ENCODE results near the gene BRD9.
"Not testable (repeated sequence)": the region's sequence is repeated elsewhere in the genome, so short reads cannot be mapped to it uniquely, and the experiment has no call there.

The BRD9 gene

DNA sequence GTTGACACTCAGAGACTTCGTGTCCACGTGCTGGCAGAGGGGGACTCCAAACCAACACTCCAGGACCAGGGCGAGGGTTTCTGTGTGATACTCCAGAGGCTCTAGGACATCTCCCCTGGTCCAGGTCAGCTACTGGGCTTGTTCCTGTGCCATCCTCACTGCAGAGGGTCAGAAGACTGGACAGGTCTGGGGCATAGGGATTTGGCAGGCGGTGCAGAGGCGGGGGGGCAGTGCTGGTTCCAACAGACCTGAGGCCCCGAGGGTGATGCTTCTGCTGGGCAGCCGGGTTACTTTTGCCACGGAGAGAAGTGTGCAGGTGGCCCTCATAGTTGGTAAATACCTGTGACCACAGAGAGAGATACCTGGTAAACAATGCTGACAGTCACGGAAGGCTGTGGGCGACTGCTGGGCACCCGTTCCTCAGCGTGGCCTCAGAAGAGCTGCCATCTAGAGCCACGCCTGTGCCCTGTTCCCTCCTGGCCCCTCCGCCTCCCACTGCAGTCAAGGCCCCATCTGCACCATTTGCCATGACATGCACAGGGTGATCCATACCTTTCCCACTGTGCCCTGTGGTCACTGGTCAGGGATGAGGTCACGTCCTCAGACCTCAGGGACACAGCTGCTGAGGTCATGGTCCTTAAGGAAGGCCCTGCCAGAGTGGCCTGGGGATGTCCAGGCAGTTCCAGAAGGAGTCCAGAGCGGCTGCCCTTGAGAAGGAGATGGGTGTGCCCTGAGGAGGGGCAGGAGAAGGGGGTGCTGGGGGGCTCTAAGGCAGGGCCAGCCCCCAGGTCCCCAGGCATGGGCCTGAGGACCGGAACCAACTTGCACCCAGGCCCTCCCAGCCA is 30.1 kb upstream of the BRD9 start:
- 90 to 93% methylated on average over 14 to 16 of the region's 17 CpGs for WGBS, 2 experiments (ENCODE audit: insufficient coverage in 2 of 2)
- H3K9me3 ChIP-seq (ENCODE audit: control insufficient read depth, low read length), result peaks cover 4% of the 10 kb centered on the region
- peaks cover 14% of the 10 kb centered on the region for H3K4me1 ChIP-seq (ENCODE audit: control insufficient read depth, insufficient read depth, low read length, poor library complexity, severe bottlenecking)
- no peak overlapping the region for H3K27ac ChIP-seq (ENCODE audit: low read depth, low read length, severe bottlenecking)
- no peak overlapping the region for H3K4me3 ChIP-seq (ENCODE audit: extremely low read depth, insufficient read depth, low read length, poor library complexity, severe bottlenecking)
- H3K36me3 ChIP-seq (ENCODE audit: control insufficient read depth, insufficient read depth, low read length), result peaks cover 28% of the 10 kb centered on the region

DNA sequence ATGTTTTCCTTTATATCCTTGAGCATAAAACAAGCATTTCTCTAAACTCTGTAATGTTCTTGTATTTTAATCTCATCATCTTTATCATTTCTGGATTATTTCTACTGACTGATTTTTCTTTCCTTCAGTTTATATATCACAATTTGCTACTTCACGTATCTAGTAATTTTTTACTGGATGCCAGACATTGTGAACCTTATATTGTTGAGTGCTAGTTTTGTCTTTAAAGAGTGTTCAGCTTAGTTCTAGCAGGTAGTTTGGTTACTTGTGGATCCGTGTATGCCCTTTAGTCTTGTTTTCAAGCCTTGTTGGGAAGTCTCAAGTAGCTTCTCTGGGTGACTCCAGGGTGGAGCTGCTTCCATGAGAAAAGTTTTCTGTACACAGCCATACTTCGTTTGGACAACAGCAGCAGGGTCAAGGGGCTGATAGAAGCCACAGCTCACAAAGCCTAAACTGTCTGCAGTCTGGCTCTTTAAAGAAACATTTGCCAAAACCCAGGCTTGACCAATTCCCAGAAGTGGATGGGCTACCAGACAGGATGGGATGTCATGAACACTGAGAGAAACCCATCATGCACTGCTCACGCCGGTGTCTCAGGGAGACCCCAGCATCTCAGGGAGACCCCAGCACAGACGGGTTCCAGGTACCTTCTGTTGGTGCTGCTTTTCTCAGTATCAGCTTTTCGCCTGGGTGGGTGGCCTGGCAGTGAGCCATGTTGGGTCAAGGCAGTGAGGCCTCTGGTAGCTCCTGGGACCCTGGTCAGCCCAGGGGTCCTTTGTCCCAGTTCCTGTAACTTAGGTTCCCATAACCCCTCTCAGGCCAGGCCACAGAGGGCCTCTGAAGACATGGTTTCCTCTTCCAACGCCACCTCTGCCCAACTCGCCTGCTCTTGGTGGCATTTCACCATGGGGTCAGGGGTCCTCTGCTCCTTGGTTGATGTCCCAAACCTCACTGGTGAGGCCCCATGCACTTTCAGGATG is 29.1 kb upstream of the BRD9 start:
- Histone ChIP-seq H3K4me1 (ENCODE audit: control insufficient read depth, insufficient read depth, low read length, poor library complexity, severe bottlenecking) (peaks cover 13% of the 10 kb centered on the region), H3K4me3 (ENCODE audit: extremely low read depth, insufficient read depth, low read length, poor library complexity, severe bottlenecking) (no peak overlapping the region), H3K9me3 (ENCODE audit: control insufficient read depth, low read length) (peaks cover 4% of the 10 kb centered on the region), H3K27ac (ENCODE audit: low read depth, low read length, severe bottlenecking) (no peak overlapping the region), H3K36me3 (ENCODE audit: control insufficient read depth, insufficient read depth, low read length) (peaks cover 37% of the 10 kb centered on the region)
- WGBS, 2 experiments (ENCODE audit: insufficient coverage in 2 of 2), result 87% methylated on average over 7 to 8 of the region's 9 CpGs

DNA sequence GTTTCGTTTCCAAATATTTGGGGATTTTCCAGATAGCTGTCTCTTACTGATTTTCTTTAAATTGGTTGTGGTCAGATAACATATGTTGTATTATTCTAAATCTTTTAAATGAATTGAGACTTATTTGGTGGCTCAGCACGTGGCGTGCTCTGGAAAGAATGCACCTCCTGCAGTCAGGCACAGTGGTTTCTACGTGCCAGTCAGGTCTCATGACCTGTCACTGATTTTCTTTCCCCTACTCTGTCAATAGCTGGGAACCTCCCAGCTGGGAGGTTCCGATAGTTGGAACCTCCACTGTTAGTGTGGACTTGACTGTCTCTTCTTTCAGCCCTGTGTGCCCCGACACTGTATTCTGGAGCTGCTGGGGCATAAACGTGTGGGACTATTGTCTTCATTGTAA is 27.7 kb upstream of the BRD9 start:
- H3K36me3 ChIP-seq (ENCODE audit: control insufficient read depth, insufficient read depth, low read length), result peaks cover 51% of the 10 kb centered on the region
- H3K9me3 ChIP-seq (ENCODE audit: control insufficient read depth, low read length), result peaks cover 4% of the 10 kb centered on the region
- H3K4me1 ChIP-seq (ENCODE audit: control insufficient read depth, insufficient read depth, low read length, poor library complexity, severe bottlenecking), result peaks cover 13% of the 10 kb centered on the region
- H3K27ac ChIP-seq (ENCODE audit: low read depth, low read length, severe bottlenecking), result no peak overlapping the region
- 68 to 73% methylated on average over 4 to 5 of the region's 7 CpGs for WGBS, 2 experiments (ENCODE audit: insufficient coverage in 2 of 2)
- H3K4me3 ChIP-seq (ENCODE audit: extremely low read depth, insufficient read depth, low read length, poor library complexity, severe bottlenecking), result no peak overlapping the region

DNA sequence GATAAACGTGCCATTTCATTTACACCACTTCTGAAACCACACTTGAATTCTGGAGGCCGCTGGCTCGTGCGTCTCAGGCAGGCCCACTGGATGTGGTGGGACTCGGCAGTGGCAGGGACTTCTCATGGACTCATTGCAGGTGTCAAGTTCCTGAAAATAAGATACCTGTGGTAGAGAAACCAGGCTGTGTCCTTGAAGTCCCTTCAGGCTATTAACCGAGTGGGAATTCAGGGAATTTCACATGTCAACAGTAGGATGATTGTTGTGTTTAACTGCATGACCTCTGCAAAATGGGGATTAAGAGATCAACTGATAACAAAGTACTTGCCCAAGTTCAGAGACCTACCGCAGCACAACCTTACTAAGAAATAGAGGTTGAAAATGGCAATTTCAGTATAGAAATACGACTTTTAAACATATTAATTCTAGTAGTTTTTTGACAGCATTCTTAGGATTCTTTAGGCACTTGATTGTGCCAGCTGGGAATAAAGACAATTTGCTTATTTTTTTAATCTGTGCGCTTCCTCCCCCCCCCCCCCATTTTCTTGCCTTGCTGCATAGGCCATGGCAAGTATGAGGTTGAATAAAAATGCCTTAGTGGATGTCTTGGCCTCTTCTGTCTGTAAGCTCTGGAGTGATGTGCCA is 26.9 kb upstream of the BRD9 start:
- Histone ChIP-seq H3K9me3 (ENCODE audit: control insufficient read depth, low read length) (peaks cover 4% of the 10 kb centered on the region), H3K27ac (ENCODE audit: low read depth, low read length, severe bottlenecking) (no peak overlapping the region), H3K4me3 (ENCODE audit: extremely low read depth, insufficient read depth, low read length, poor library complexity, severe bottlenecking) (no peak overlapping the region), H3K4me1 (ENCODE audit: control insufficient read depth, insufficient read depth, low read length, poor library complexity, severe bottlenecking) (peaks cover 13% of the 10 kb centered on the region), H3K36me3 (ENCODE audit: control insufficient read depth, insufficient read depth, low read length) (peaks cover 60% of the 10 kb centered on the region)
- 78 to 80% methylated on average over 5 to 6 of the region's 9 CpGs for WGBS, 2 experiments (ENCODE audit: insufficient coverage in 2 of 2)

- H3K4me3 ChIP-seq (ENCODE audit: extremely low read depth, insufficient read depth, low read length, poor library complexity, severe bottlenecking); H3K27ac ChIP-seq (ENCODE audit: low read depth, low read length, severe bottlenecking); H3K9me3 ChIP-seq (ENCODE audit: control insufficient read depth, low read length): not testable (repeated sequence)
- WGBS, 2 experiments (ENCODE audit: insufficient coverage in 2 of 2), result 93 to 98% methylated on average over 3 to 5 of the region's 5 CpGs
- peaks cover 13% of the 10 kb centered on the region for H3K4me1 ChIP-seq (ENCODE audit: control insufficient read depth, insufficient read depth, low read length, poor library complexity, severe bottlenecking)
- H3K36me3 ChIP-seq (ENCODE audit: control insufficient read depth, insufficient read depth, low read length), result peaks cover 67% of the 10 kb centered on the region
Measured at GRCh38 chr5:918717-919116, 26.1 kb upstream of the BRD9 start.

DNA sequence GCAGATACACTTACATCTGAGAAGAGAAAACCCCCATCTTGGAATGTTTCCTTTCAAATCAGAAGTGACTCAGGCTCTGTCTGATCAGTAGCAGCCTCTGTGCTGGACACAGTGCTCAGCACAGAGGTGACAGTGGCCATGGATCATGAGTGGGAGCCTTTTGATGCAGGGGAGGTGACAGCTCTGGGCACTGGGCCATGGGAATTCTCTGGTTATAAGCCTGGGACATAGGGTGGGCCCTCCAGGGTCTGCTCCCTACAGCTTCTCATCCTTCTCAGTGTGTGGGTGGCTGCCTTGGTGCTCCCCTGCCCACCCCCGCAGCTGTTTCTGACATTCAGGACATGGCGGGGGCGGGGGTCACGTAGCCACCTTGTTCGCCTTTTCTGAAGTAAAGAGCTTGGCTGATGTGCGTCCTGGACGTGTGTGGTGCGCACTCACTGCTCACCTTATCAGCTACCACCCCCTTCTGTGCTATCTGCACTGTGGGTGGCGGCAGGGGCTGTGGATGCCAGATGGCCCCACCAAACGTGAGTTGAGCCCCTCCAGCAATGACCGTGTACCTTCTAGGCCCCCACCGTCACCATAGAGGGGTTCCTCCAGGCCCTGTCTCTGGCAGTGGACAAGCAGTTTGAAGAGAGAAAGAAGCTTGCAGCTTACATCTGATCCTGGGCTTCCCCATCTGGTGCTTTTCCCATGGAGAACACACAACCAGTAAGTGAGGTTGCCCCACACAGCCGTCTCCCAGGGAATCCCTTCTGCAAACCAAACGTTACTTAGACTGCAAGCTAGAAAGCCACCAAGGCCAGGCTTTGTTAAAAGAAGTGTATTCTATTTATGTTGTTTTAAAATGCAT is 24.1 kb upstream of the BRD9 start:
- no peak overlapping the region for H3K4me3 ChIP-seq (ENCODE audit: extremely low read depth, insufficient read depth, low read length, poor library complexity, severe bottlenecking)
- H3K4me1 ChIP-seq (ENCODE audit: control insufficient read depth, insufficient read depth, low read length, poor library complexity, severe bottlenecking), result peaks cover 24% of the 10 kb centered on the region
- H3K9me3 ChIP-seq (ENCODE audit: control insufficient read depth, low read length), result peaks cover 4% of the 10 kb centered on the region
- H3K36me3 ChIP-seq (ENCODE audit: control insufficient read depth, insufficient read depth, low read length), result peaks cover 79% of the 10 kb centered on the region
- no peak overlapping the region for H3K27ac ChIP-seq (ENCODE audit: low read depth, low read length, severe bottlenecking)
- 96 to 97% methylated on average over 12 of the region's 14 CpGs for WGBS, 2 experiments (ENCODE audit: insufficient coverage in 2 of 2)

GRCh38 chr5:915946-916345 is 23.3 kb upstream of the BRD9 start:
- Histone ChIP-seq H3K4me3 (ENCODE audit: extremely low read depth, insufficient read depth, low read length, poor library complexity, severe bottlenecking) (no peak overlapping the region), H3K9me3 (ENCODE audit: control insufficient read depth, low read length) (peaks cover 4% of the 10 kb centered on the region), H3K27ac (ENCODE audit: low read depth, low read length, severe bottlenecking) (no peak overlapping the region), H3K4me1 (ENCODE audit: control insufficient read depth, insufficient read depth, low read length, poor library complexity, severe bottlenecking) (peaks cover 24% of the 10 kb centered on the region), H3K36me3 (ENCODE audit: control insufficient read depth, insufficient read depth, low read length) (peaks cover 81% of the 10 kb centered on the region)
- WGBS, 2 experiments (ENCODE audit: insufficient coverage in 2 of 2), result 94% methylated on average over 12 of the region's 12 CpGs

DNA sequence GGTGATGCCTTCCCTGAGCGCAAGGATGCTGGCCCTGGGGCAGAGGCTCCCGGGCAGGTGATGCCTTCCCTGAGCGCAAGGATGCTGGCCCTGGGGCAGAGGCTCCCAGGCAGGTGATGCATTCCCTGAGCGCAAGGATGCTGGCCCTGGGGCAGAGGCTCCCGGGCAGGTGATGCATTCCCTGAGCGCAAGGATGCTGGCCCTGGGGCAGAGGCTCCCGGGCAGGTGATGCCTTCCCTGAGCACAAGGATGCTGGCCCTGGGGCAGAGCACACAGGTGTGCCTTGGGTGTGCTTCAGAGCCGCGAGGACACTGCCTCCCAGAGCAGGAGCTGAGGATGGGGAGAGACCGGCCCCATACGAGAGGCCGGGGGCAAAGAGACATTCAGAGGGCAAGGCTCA is 22.7 kb upstream of the BRD9 start:
- H3K27ac ChIP-seq (ENCODE audit: low read depth, low read length, severe bottlenecking); H3K9me3 ChIP-seq (ENCODE audit: control insufficient read depth, low read length); H3K4me3 ChIP-seq (ENCODE audit: extremely low read depth, insufficient read depth, low read length, poor library complexity, severe bottlenecking): not testable (repeated sequence)
- 92 to 95% methylated on average over 11 to 12 of the region's 12 CpGs for WGBS, 2 experiments (ENCODE audit: insufficient coverage in 2 of 2)
- Histone ChIP-seq H3K4me1 (ENCODE audit: control insufficient read depth, insufficient read depth, low read length, poor library complexity, severe bottlenecking) (peaks cover 24% of the 10 kb centered on the region), H3K36me3 (ENCODE audit: control insufficient read depth, insufficient read depth, low read length) (peaks cover 85% of the 10 kb centered on the region)

DNA sequence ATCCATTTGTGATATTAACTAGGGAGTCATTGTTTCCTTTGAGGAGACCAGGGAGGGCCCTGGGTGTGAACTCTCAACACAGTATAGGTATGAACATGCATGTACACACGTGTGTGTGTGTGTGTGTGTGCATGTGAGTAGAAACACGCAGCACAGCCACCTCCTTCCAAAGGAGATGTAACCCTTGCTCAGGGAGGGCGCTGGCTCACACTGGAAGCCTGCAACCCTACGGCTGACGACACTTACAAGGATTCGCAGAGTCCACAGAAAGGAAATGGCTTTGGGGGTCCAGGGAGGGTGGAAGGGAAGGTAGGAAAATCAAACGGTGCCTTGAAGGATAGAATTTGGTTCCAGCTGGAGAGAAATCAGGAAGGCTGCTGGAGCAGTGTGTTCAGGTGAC is 22.0 kb upstream of the BRD9 start:
- no peak overlapping the region for H3K27ac ChIP-seq (ENCODE audit: low read depth, low read length, severe bottlenecking)

DNA sequence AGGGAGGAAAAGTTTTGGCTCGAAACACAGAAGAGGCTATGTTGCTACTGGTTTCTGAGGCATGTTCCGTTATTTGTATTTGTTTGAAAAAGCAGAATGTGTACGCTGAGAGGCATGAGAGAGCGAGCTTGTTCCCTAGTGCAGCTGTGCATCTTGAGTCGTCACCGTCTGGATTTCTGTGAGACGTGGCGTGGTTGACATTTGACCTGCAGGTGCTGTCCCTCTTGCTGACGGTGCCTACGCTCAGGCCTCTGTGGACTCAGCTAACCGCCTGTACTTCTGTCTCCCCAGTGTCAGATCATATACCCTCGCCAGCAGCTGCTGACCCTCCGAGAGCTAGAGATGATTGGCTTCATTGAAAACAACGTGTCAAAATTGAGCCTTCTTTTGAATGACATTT is 21.6 kb upstream of the BRD9 start:
- H3K4me1 ChIP-seq (ENCODE audit: control insufficient read depth, insufficient read depth, low read length, poor library complexity, severe bottlenecking), result peaks cover 17% of the 10 kb centered on the region
- peaks cover 94% of the 10 kb centered on the region for H3K36me3 ChIP-seq (ENCODE audit: control insufficient read depth, insufficient read depth, low read length)
- WGBS, 2 experiments (ENCODE audit: insufficient coverage in 2 of 2), result 92 to 93% methylated on average over 13 to 14 of the region's 14 CpGs
- H3K9me3 ChIP-seq (ENCODE audit: control insufficient read depth, low read length), result peaks cover 2% of the 10 kb centered on the region
- no peak overlapping the region for H3K4me3 ChIP-seq (ENCODE audit: extremely low read depth, insufficient read depth, low read length, poor library complexity, severe bottlenecking)
- no peak overlapping the region for H3K27ac ChIP-seq (ENCODE audit: low read depth, low read length, severe bottlenecking)

More for the DNA sequence above, 22.0 kb upstream of the BRD9 start:
- Histone ChIP-seq H3K4me3 (ENCODE audit: extremely low read depth, insufficient read depth, low read length, poor library complexity, severe bottlenecking) (no peak overlapping the region), H3K4me1 (ENCODE audit: control insufficient read depth, insufficient read depth, low read length, poor library complexity, severe bottlenecking) (peaks cover 22% of the 10 kb centered on the region), H3K36me3 (ENCODE audit: control insufficient read depth, insufficient read depth, low read length) (peaks cover 93% of the 10 kb centered on the region), H3K9me3 (ENCODE audit: control insufficient read depth, low read length) (peaks cover 4% of the 10 kb centered on the region)
- WGBS, 2 experiments (ENCODE audit: insufficient coverage in 2 of 2), result 92 to 99% methylated on average over 5 to 6 of the region's 7 CpGs

Data from mesodermal cell (in vitro differentiated cells).